HAP-1 (cell line): ENCODE data around the gene IL9R.
"Not testable (repeated sequence)": the region's sequence is repeated elsewhere in the genome, so short reads cannot be mapped to it uniquely, and the experiment has no call there.

Source experiments
- DNase-seq, 2 experiments: peaks; one replicate each; pipeline ENCODE4 v3.0.0-alpha.2; 2016 to 2020; ENCODE audit warnings: low spot score in 2 of 2
- H3K27me3 ChIP-seq: fragments of 250-450 bp; sonication (Bioruptor Pico); 2 replicates; pipeline ENCODE4 v1.5.1; 2020; ENCODE audit warnings: low read depth, mild to moderate bottlenecking, moderate library complexity
- H3K36me3 ChIP-seq: fragments of 250-450 bp; sonication (Bioruptor Pico); replicated peaks from 2 replicates; pipeline ENCODE4 v1.5.1; 2020; ENCODE audit warnings: mild to moderate bottlenecking
- H3K4me1 ChIP-seq: fragments of 250-450 bp; sonication (Bioruptor Pico); 2 replicates; pipeline ENCODE4 v1.5.1; 2020; ENCODE audit warnings: mild to moderate bottlenecking
- H3K4me3 ChIP-seq: fragments of 250-450 bp; sonication (Bioruptor Pico); 2 replicates; pipeline ENCODE4 v1.5.1; 2020; ENCODE audit warnings: mild to moderate bottlenecking, moderate library complexity
- H3K9me3 ChIP-seq: fragments of 250-450 bp; sonication (Bioruptor Pico); 2 replicates; pipeline ENCODE4 v1.5.1; 2020; ENCODE audit warnings: mild to moderate bottlenecking, moderate library complexity
- in situ Hi-C: fragments of 300-500 bp; cut with MboI; formaldehyde crosslinking; loops from 3 replicates; pipeline ENCODE4 v1.14.3; 2020; ENCODE audit warnings: low sequenced_read_pairs, inconsistent platforms, mixed read lengths

The IL9R gene

DNA sequence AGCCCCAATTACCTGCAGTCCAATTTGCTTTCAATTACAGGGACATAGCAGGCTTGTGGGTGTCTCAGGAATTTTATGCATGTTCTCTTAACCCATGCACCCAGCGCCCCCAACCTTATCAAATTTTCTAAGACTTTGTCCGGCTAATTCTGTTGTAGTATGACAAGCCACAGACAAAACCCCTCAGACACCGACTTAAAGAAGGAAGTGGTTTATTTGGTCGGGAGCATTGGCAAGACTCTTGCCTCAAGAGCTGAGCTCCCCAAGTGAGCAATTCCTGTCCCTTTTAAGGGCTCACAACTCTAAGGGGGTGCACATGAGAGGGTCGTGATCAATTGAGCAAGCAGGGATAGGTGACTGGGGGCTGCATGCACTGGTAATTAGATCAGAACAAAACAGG lies 28.7 kb upstream of the IL9R start:
- in situ Hi-C loops: no loop called here
- no peaks in the 10 kb centered on the region for H3K27me3 ChIP-seq
- H3K9me3 ChIP-seq: no peaks in the 10 kb centered on the region
- H3K4me3 ChIP-seq: no peak overlapping the region
- H3K4me1 ChIP-seq: no peaks in the 10 kb centered on the region
- no peaks in the 10 kb centered on the region for H3K36me3 ChIP-seq
- no peak for DNase-seq

- H3K9me3 ChIP-seq, H3K27me3 ChIP-seq, DNase-seq, H3K36me3 ChIP-seq, H3K4me1 ChIP-seq, H3K4me3 ChIP-seq, in situ Hi-C loops: not testable (repeated sequence)
Measured at GRCh38 chrX:155971658-155972057, 25.8 kb upstream of the IL9R start.

DNA sequence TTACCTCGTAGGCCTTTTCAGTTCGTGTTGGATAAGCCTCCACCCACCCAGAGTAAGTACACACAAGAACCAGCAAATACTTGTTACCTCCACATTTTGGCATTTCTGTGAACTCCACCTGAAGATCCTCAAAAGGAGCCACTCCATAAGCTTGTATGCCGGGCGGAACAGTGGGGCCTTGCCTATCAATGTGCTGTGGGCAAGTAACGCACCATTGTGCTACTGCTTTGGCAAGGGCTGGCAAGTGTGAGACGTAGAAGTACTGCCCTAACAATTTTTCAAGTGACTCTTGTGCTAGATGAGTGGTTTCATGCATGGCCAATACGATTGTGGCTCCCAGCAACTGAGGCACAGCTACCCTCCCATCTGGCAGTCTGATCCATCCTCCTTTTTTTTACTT lies 25.3 kb upstream of the IL9R start:
- H3K4me3 ChIP-seq, H3K27me3 ChIP-seq, H3K9me3 ChIP-seq, DNase-seq, H3K36me3 ChIP-seq, in situ Hi-C loops, H3K4me1 ChIP-seq: not testable (repeated sequence)

- in situ Hi-C loops: no loop called here
Measured at GRCh38 chrX:155983326-155983725, 14.2 kb upstream of the IL9R start.

DNA sequence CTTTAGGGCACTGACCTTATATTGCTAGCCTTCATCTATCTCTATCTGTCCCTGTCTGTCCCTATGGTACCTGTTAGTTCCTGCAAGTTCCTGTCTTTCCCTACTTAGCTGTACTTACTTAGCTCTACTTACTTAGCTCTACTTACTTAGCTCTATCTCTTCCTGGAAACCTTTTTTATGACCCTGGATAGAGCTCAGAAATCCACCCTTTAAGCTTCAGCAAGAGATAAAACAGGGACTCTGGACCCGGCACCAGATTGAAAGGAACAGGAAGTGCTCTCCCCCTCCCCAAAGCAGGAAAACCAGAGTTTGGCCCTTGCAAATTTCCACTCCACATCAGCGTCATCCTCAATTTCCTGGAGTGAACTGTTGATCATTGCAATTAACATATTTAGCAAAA lies 12.3 kb upstream of the IL9R start:
- DNase-seq: no peak
- H3K9me3 ChIP-seq: no peaks in the 10 kb centered on the region; the same call in 1 of the 2 replicates
- no peaks in the 10 kb centered on the region for H3K36me3 ChIP-seq
- H3K4me3 ChIP-seq: no peak overlapping the region
- H3K4me1 ChIP-seq: no peaks in the 10 kb centered on the region
- H3K27me3 ChIP-seq: no peaks in the 10 kb centered on the region
- in situ Hi-C loops: no loop called here

More at GRCh38 chrX:155983326-155983725, 14.2 kb upstream of the IL9R start:
- H3K9me3 ChIP-seq: no peaks in the 10 kb centered on the region; the same call in 1 of the 2 replicates
- no peak overlapping the region for H3K4me3 ChIP-seq
- no peak for DNase-seq
- no peaks in the 10 kb centered on the region for H3K36me3 ChIP-seq
- no peaks in the 10 kb centered on the region for H3K4me1 ChIP-seq
- H3K27me3 ChIP-seq: no peaks in the 10 kb centered on the region

- H3K4me1 ChIP-seq, H3K9me3 ChIP-seq, H3K27me3 ChIP-seq, in situ Hi-C loops, DNase-seq, H3K36me3 ChIP-seq, H3K4me3 ChIP-seq: not testable (repeated sequence)
Measured at GRCh38 chrX:155986995-155987394, 10.5 kb upstream of the IL9R start.

DNA sequence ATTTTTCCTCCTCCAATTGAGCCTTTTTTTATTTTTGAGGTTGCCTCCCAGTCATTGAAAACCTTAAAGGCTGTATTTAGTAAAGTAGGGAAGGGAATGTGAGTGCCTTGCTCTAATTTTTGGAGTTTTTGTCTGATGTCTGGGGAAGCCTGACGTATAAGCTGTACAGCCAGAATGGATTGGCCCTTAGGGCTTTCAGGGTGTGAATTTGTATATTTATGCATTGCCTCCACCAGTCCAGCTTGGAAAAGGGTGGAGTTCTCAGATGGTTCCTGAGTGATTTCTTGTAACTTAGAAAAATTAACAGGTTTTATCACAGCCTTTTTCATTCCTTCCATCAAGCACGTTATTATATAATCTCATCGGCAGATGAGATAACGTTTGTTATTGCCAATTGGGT lies 8.6 kb upstream of the IL9R start:
- DNase-seq: no peak
- no peak overlapping the region for H3K4me3 ChIP-seq
- no peaks in the 10 kb centered on the region; the same call in 1 of the 2 replicates for H3K9me3 ChIP-seq
- H3K4me1 ChIP-seq: no peaks in the 10 kb centered on the region
- in situ Hi-C loops: no loop called here
- no peaks in the 10 kb centered on the region for H3K36me3 ChIP-seq
- H3K27me3 ChIP-seq: no peaks in the 10 kb centered on the region

DNA sequence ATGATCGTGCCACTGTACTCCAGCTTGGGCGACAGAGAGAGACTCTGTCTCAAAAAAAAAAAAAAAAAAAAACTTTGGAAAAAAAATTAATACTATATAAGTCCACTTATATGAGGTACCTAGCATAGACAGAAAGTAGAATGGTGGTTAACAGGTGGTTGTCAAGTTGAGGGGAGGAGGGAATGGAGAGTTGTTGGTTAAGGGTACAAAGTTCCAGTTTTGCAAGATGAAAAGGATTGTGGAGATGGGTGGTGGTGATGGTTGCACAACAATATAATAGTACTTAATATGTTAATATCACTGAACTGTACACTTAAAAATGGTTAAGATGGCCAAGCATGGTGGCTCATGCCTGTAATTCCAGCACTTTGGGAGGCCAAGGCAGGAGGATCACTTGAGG lies 4.1 kb upstream of the IL9R start:
- no peak for DNase-seq
- Histone ChIP-seq H3K27me3 (no peaks in the 10 kb centered on the region), H3K4me1 (no peaks in the 10 kb centered on the region), H3K36me3 (no peaks in the 10 kb centered on the region), H3K4me3 (no peak overlapping the region), H3K9me3 (no peaks in the 10 kb centered on the region)
- in situ Hi-C loops: no loop called here

DNA sequence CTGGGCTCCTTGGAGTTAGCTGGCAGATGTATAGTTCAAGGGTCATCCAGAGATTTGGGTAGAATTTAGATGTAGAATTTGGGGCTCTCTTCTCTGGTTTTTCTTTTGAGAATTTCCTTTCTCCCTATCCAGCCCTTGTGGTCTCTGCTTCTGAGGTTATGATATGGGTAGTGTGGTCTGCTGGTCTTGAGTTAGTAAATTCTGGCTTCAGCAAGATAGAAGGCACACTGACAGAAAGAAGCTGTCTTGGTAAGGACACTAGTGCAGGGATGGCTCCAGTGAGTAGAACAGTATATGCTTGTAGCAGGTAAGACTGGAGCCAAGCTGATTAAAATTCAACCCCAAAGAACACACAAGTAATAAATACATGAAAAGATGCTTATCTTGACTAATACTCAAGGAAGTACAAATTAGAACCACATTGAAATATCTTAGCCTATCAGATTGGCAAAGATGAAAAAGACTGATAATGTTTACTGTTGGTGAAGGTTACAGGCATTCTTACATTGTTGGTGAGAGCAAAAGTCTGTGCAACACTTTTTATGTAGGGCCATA lies 2.1 kb upstream of the IL9R start:
- Histone ChIP-seq H3K4me1 (no peaks in the 10 kb centered on the region), H3K27me3 (no peaks in the 10 kb centered on the region), H3K4me3 (no peak overlapping the region), H3K9me3 (no peaks in the 10 kb centered on the region), H3K36me3 (no peaks in the 10 kb centered on the region)
- in situ Hi-C loops: no loop called here
- no peak for DNase-seq

DNA sequence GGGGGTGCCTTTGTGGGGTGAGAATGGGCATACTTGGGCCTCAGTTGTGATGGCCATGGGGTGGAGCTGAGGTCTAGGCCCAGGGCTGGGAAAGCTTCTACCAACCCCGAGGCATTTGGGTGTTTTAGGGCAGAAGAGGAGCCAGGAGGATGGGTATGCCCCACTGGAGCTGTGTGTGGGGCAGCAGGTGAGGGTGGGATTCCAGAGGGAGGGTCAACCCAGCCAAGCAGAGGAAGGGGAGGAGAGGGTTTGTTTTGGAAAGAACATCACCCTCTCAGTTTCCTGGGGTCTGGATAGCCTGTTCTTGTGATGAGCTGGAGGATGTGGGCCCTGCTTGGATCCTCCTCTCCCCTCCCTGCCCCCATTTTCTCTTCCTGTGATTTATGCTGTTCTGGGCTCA lies 620 bp downstream of the IL9R start:
- Histone ChIP-seq H3K4me3 (no peak overlapping the region), H3K9me3 (no peaks in the 10 kb centered on the region), H3K27me3 (no peaks in the 10 kb centered on the region), H3K4me1 (no peaks in the 10 kb centered on the region), H3K36me3 (no peaks in the 10 kb centered on the region)
- in situ Hi-C loops: no loop called here
- no peak for DNase-seq

DNA sequence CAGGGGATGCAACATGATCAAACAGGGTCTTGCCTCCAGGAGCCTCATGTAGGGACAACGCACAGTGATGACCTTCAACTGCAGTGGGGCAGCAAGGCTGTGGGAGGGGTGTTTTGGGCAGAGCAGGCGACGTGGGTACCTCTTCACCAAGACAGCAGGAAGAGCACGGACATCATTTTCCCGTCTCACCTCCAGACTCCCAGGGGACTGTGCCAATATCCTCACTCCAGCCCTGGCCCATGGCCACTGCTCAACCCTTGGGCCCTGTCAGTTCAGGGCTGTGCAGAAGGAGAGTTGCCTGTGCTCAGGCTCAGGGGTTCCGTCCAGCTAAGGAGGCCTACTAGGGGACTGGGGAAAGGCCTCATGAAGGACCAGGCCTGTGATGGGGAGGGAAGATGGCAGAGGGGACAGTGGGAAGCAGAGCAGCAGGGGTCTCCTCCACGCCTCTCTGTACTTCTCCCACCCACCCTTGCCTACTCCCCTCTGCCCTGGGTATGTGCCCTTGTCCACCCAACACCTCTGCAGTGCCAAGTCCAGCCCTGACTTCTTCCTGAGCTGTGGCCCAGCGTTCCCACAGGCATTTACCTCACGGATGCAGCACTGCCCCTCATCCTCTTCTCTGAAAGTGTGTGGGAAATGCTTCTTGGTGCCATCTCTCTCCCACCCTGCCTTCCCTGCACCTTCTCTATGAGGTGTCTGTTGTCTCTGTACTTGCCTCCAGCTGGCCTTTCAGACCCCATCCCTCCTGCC lies 1.4 kb downstream of the IL9R start:
- no peaks in the 10 kb centered on the region for H3K4me1 ChIP-seq
- no peaks in the 10 kb centered on the region for H3K9me3 ChIP-seq
- in situ Hi-C loops: no loop called here
- H3K27me3 ChIP-seq: no peaks in the 10 kb centered on the region
- no peaks in the 10 kb centered on the region for H3K36me3 ChIP-seq
- no peak for DNase-seq
- no peak overlapping the region for H3K4me3 ChIP-seq

GRCh38 chrX:155999751-156000150 lies 2.3 kb downstream of the IL9R start:
- H3K4me3 ChIP-seq, in situ Hi-C loops, H3K27me3 ChIP-seq, H3K36me3 ChIP-seq, H3K4me1 ChIP-seq, H3K9me3 ChIP-seq, DNase-seq: not testable (repeated sequence)

DNA sequence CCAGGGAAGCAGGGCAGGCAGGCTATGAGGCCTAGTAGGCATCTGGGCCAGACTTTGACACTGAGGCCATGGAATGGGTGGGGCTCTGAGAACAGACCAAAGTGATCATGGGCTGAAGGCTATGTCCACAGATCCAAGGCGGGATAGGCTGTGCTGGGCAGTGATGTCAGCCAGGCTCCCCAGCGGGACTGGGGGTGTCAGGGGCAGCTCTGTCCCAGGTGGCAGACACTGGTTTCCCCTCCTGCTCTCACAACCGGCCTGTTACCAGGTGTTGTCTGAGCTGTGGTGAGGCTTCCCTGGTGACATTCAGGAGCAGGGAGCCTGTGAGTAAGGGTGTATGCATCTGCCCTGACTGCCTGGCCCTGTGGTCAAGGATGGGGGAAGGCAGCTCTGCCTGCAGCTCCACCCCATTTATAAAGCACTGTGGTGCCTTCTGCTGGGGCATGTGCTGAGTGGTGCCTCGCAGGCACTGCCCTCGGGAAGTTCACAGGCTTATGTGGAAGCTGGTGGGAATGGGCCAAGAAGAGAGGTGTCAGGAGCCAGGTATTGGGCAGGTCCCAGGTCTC lies 2.9 kb downstream of the IL9R start:
- Histone ChIP-seq H3K27me3 (no peaks in the 10 kb centered on the region), H3K9me3 (no peaks in the 10 kb centered on the region), H3K4me3 (no peak overlapping the region), H3K36me3 (no peaks in the 10 kb centered on the region), H3K4me1 (no peaks in the 10 kb centered on the region)
- in situ Hi-C loops: no loop called here
- no peak for DNase-seq

- Histone ChIP-seq H3K9me3 (no peaks in the 10 kb centered on the region), H3K4me3 (no peak overlapping the region), H3K4me1 (no peaks in the 10 kb centered on the region), H3K36me3 (no peaks in the 10 kb centered on the region), H3K27me3 (no peaks in the 10 kb centered on the region)
- no peak for DNase-seq
- in situ Hi-C loops: no loop called here
Measured at GRCh38 chrX:156001001-156001666, 3.6 kb downstream of the IL9R start.
